WTC11 (cell line): ENCODE results near the gene CCDC57. TPM values are rescaled to one million over a fixed set of nuclear protein-coding genes. Genes with fewer than 3 reads are reported as not detected.
"Not testable (repeated sequence)": the region's sequence is repeated elsewhere in the genome, so short reads cannot be mapped to it uniquely, and the experiment has no call there.

Source experiments
- ATAC-seq: fragments of 200-7000 bp; cut with Tn5 transposase; 2 replicates; pipeline ENCODE4 v1.10.0; 2021; ENCODE audit warnings: mild to moderate bottlenecking, moderate library complexity
- CTCF ChIA-PET: fragments of 300-600 bp; sonication (Branson Sonifier 250); formaldehyde crosslinking; loops from one replicate; lab custom pipeline; 2021; ENCODE audit warnings: antibody characterized with exemption; lab: Charles Lee
- POLR2A ChIA-PET: fragments of 350-600 bp; sonication (Branson Sonifier 250); formaldehyde crosslinking; loops from one replicate; lab custom pipeline; 2021; ENCODE audit warnings: antibody characterized with exemption; lab: Charles Lee
- DNase-seq: peaks from one replicate; pipeline ENCODE4 v3.0.0; 2021; ENCODE audit warnings: low spot score
- H3K27ac Mint-ChIP-seq: 2 replicates; pipeline ENCODE4 v1.8.0; 2021; ENCODE audit warnings: mixed read lengths
- H3K27me3 Mint-ChIP-seq: 2 replicates; pipeline ENCODE4 v1.8.0; 2021; ENCODE audit warnings: low read depth, mild to moderate bottlenecking, moderate library complexity, mixed read lengths
- H3K36me3 Mint-ChIP-seq: 2 replicates; pipeline ENCODE4 v1.8.0; 2021; ENCODE audit warnings: mixed read lengths
- H3K4me1 Mint-ChIP-seq: 2 replicates; pipeline ENCODE4 v1.8.0; 2022; ENCODE audit warnings: mixed read lengths
- H3K4me3 Mint-ChIP-seq: 2 replicates; pipeline ENCODE4 v1.8.0; 2021; ENCODE audit warnings: mild to moderate bottlenecking, moderate library complexity, mixed read lengths
- H3K9me3 Mint-ChIP-seq: 2 replicates; pipeline ENCODE4 v1.8.0; 2021; ENCODE audit warnings: mixed read lengths
- ATF3 ChIP-seq: sonication (generic); formaldehyde crosslinking; conservative IDR thresholded peaks from 2 replicates; pipeline ENCODE4 v1.8.1; 2022; ENCODE audit warnings: mild to moderate bottlenecking, missing genetic modification reagents
- CBFB ChIP-seq: sonication (generic); formaldehyde crosslinking; IDR thresholded peaks from 2 replicates; pipeline ENCODE4 v1.8.1; 2022; ENCODE audit warnings: mild to moderate bottlenecking, low read depth, missing genetic modification reagents
- E2F4 ChIP-seq: sonication (generic); formaldehyde crosslinking; IDR thresholded peaks from 2 replicates; pipeline ENCODE4 v1.8.1; 2022; ENCODE audit warnings: low read depth, mild to moderate bottlenecking, moderate library complexity, missing genetic modification reagents, borderline replicate concordance
- E2F5 ChIP-seq: sonication (generic); formaldehyde crosslinking; IDR thresholded peaks from 2 replicates; pipeline ENCODE4 v1.8.1; 2022; ENCODE audit warnings: mild to moderate bottlenecking, moderate library complexity, missing genetic modification reagents
- FOXJ3 ChIP-seq: sonication (generic); formaldehyde crosslinking; IDR thresholded peaks from 2 replicates; pipeline ENCODE4 v1.9.0; 2021; ENCODE audit warnings: missing genetic modification reagents, mild to moderate bottlenecking, borderline replicate concordance
- GRHL2 ChIP-seq: fragments of 250-450 bp; sonication (Bioruptor Pico); IDR thresholded peaks from 2 replicates; pipeline ENCODE4 v1.8.0; 2022; ENCODE audit warnings: mild to moderate bottlenecking, moderate library complexity; ENCODE audit not compliant: insufficient replicate concordance, severe bottlenecking
- HMGXB4 ChIP-seq: sonication (generic); formaldehyde crosslinking; IDR thresholded peaks from 2 replicates; pipeline ENCODE4 v1.8.1; 2023; ENCODE audit warnings: mild to moderate bottlenecking, moderate library complexity, missing genetic modification reagents
- PRDM15 ChIP-seq: sonication (generic); formaldehyde crosslinking; IDR thresholded peaks from 2 replicates; pipeline ENCODE4 v1.8.0; 2022; ENCODE audit warnings: missing genetic modification reagents
- PREB ChIP-seq: sonication (generic); formaldehyde crosslinking; IDR thresholded peaks from 2 replicates; pipeline ENCODE4 v1.8.1; 2022; ENCODE audit warnings: mild to moderate bottlenecking, missing genetic modification reagents, moderate library complexity, borderline replicate concordance
- SP1 ChIP-seq: sonication (generic); formaldehyde crosslinking; conservative IDR thresholded peaks from 2 replicates; pipeline ENCODE4 v1.8.1; 2022; ENCODE audit warnings: missing genetic modification reagents
- STAT6 ChIP-seq: sonication (generic); formaldehyde crosslinking; conservative IDR thresholded peaks from 2 replicates; pipeline ENCODE4 v1.8.1; 2023; ENCODE audit warnings: mild to moderate bottlenecking, low read depth, missing genetic modification reagents, moderate library complexity
- TCF7 ChIP-seq: sonication (generic); formaldehyde crosslinking; IDR thresholded peaks from 2 replicates; pipeline ENCODE4 v1.8.0; 2022; ENCODE audit warnings: mild to moderate bottlenecking, low read depth, missing genetic modification reagents, moderate library complexity
- ZNF317 ChIP-seq: sonication (generic); formaldehyde crosslinking; IDR thresholded peaks from 2 replicates; pipeline ENCODE4 v1.8.1; 2023; ENCODE audit warnings: low read depth, mild to moderate bottlenecking, moderate library complexity, missing genetic modification reagents, borderline replicate concordance
- total RNA-seq: library from RNA; stranded (reverse); gene quantifications from 3 replicates; pipeline ENCODE4 v1.2.3, GENCODE V29; 2021

Gene CCDC57
- total RNA-seq, 1 experiment from 2014 or later, result 20.0 TPM

- H3K27ac Mint-ChIP-seq, H3K4me1 Mint-ChIP-seq, ATAC-seq, H3K9me3 Mint-ChIP-seq, CTCF ChIA-PET, H3K4me3 Mint-ChIP-seq, H3K27me3 Mint-ChIP-seq, DNase-seq: not testable (repeated sequence)
- H3K36me3 Mint-ChIP-seq, result peaks cover 74% of the 10 kb centered on the region
- POLR2A ChIA-PET, result interaction anchor here (0.6 to 1.5 kb wide), 2 partner anchors 15 to 154 kb away, joined by 3 to 5 read pairs; no protein-coding TSS in a partner anchor
Observed at GRCh38 chr17:82254096-82254495, 41.5 kb upstream of the CCDC57 start.

GRCh38 chr17:82253179-82253544 is 40.5 kb upstream of the CCDC57 start:
- TF ChIP-seq CBFB (CRISPR knock-in tag) (no peak), GRHL2 (no peak), ATF3 (CRISPR knock-in tag) (no peak), TCF7 (CRISPR knock-in tag) (no peak), STAT6 (CRISPR knock-in tag) (no peak), PRDM15 (CRISPR knock-in tag) (no peak), SP1 (CRISPR knock-in tag) (no peak), FOXJ3 (CRISPR knock-in tag) (no peak), E2F4 (CRISPR knock-in tag) (no peak), PREB (CRISPR knock-in tag) (no peak), E2F5 (CRISPR knock-in tag) (no peak), HMGXB4 (CRISPR knock-in tag) (no peak), ZNF317 (no peak)
- H3K27me3 Mint-ChIP-seq, result no peaks in the 10 kb centered on the region
- H3K36me3 Mint-ChIP-seq, result peaks cover 74% of the 10 kb centered on the region
- ATAC-seq (no peak), DNase-seq (no peak)
- no peaks in the 10 kb centered on the region for H3K4me1 Mint-ChIP-seq
- CTCF ChIA-PET, result interaction anchor here (1.5 kb wide), 1 partner anchor 17 kb away, joined by 3 read pairs; no protein-coding TSS in a partner anchor
- H3K4me3 Mint-ChIP-seq, result no peak overlapping the region
- H3K9me3 Mint-ChIP-seq, result peaks cover 4% of the 10 kb centered on the region; the same call in 1 of the 2 replicates
- POLR2A ChIA-PET, result no interaction called here
- H3K27ac Mint-ChIP-seq, result no peak overlapping the region; the same call in 1 of the 2 replicates
